ENCODE measurements around the gene SLC25A34. TPM values are rescaled to one million over a fixed set of nuclear protein-coding genes. Genes with fewer than 3 reads are reported as not detected.
"Not testable (repeated sequence)": the region's sequence is repeated elsewhere in the genome, so short reads cannot be mapped to it uniquely, and the experiment has no call there.

Gene SLC25A34
- 1 to 10 TPM; 1.5 to 1.9 TPM for total RNA-seq
- 1.4 to 4.2 reads per million in 2 donors for total RNA-seq

DNA sequence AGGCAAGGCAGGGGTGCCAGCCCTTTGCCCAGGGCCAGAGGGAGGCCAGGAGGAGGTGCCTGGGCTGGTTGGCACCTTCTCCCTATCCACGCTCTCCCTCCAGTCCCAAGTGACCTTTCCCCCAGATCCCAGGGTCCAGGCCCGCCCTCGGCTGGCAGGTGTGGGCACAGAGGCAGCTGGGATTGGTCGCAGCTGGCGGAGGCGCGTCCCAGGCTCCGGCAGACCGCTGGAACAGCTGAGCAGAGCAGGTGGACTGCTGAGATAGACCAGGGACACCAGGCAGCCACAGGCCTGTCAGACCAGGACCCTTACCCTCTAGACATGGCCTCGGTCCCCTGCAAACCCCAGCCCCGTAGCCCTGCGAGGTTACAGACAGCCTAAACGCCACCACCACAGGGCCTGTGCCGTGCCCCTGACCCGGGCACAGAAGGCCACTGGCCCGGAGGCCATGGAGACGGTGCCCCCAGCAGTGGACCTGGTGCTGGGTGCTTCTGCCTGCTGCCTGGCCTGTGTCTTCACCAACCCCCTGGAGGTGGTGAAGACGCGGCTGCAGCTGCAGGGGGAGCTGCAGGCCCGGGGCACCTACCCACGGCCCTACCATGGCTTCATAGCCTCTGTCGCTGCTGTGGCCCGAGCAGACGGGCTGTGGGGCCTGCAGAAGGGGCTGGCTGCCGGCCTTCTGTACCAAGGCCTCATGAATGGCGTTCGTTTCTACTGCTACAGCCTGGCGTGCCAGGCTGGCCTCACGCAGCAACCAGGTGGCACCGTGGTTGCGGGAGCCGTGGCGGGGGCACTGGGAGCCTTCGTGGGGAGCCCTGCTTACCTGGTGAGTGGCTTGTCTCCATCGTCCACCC, at the start of gene SLC25A34:
Gene SLC25A34 (plus strand): TSS at position 221 of the 854 bp plus-strand sequence. CDS start 228 bp downstream, at position 449.
- ATAC-seq (no peak), DNase-seq (no peak)
- no peaks in the 10 kb centered on the region for H3K9me3 ChIP-seq (ENCODE audit: control insufficient read depth, low read length, poor library complexity, severe bottlenecking)
- Mint-ChIP-seq H3K27ac (no peak within 1 kb of the TSS), H3K4me3 (no peak within 1 kb of the TSS), H3K36me3 (ENCODE audit: low read depth) (no peaks in the 10 kb centered on the region), H3K27me3 (no peaks in the 10 kb centered on the region), H3K4me1 (peaks cover 2% of the 10 kb centered on the region)

GRCh38 chr1:15687446-15687845, 48.6 kb upstream of the SLC25A34 start:
- DNase-seq, result no peak
- Mint-ChIP-seq H3K4me1 (peaks cover 34% of the 10 kb centered on the region), H3K36me3 (ENCODE audit: low read depth) (peaks cover 2% of the 10 kb centered on the region), H3K4me3 (no peak overlapping the region), H3K27ac (no peak overlapping the region), H3K27me3 (no peaks in the 10 kb centered on the region)
- no peak for ATAC-seq
- no peaks in the 10 kb centered on the region for H3K9me3 ChIP-seq (ENCODE audit: control insufficient read depth, low read length, poor library complexity, severe bottlenecking)

GRCh38 chr1:15690317-15690716, 45.7 kb upstream of the SLC25A34 start:
- peak overlapping the region; percentile 43 for H3K27ac Mint-ChIP-seq
- H3K36me3 Mint-ChIP-seq (ENCODE audit: low read depth), result peaks cover 2% of the 10 kb centered on the region
- H3K4me3 Mint-ChIP-seq, result no peak overlapping the region
- H3K4me1 Mint-ChIP-seq, result peaks cover 31% of the 10 kb centered on the region
- no peaks in the 10 kb centered on the region for H3K27me3 Mint-ChIP-seq
- H3K9me3 ChIP-seq (ENCODE audit: control insufficient read depth, low read length, poor library complexity, severe bottlenecking), result no peaks in the 10 kb centered on the region
- ATAC-seq (no peak), DNase-seq (no peak)

DNA sequence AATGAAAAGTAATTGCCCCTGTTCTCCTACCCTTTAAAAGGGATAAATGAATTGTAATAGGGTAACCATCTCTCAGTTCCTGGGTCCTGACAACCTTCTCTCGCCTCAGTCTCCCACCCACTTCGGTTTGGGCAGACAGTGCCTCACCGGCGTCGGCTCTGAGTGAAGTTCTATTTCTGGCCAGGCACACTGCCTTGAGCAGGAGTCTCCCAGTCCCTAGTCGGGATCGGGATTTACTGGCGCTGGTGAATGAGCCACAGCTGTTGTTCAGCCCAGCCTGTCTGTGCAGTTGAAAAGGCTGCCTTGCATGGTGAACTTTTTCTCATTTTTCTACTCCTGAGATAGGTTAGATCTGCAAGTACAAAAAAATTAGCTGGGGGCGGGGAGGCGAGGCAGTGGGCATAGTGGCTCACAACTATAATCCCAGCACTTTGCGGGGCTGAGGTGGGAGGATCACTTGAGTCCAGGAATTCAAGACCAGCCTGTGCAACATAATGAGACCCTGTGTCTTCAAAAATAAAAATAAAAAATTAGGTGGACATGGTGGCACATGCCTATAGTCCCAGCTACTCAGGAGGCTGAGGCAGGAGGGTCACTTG, 44.5 kb upstream of the SLC25A34 start:
- H3K4me1 Mint-ChIP-seq, result peaks cover 27% of the 10 kb centered on the region
- no peaks in the 10 kb centered on the region for H3K9me3 ChIP-seq (ENCODE audit: control insufficient read depth, low read length, poor library complexity, severe bottlenecking)
- H3K36me3 Mint-ChIP-seq (ENCODE audit: low read depth), result peaks cover 2% of the 10 kb centered on the region
- ATAC-seq (no peak), DNase-seq (no peak)
- H3K27me3 Mint-ChIP-seq, result no peaks in the 10 kb centered on the region
- no peak overlapping the region for H3K4me3 Mint-ChIP-seq
- peak overlapping the region; percentile 47 for H3K27ac Mint-ChIP-seq

DNA sequence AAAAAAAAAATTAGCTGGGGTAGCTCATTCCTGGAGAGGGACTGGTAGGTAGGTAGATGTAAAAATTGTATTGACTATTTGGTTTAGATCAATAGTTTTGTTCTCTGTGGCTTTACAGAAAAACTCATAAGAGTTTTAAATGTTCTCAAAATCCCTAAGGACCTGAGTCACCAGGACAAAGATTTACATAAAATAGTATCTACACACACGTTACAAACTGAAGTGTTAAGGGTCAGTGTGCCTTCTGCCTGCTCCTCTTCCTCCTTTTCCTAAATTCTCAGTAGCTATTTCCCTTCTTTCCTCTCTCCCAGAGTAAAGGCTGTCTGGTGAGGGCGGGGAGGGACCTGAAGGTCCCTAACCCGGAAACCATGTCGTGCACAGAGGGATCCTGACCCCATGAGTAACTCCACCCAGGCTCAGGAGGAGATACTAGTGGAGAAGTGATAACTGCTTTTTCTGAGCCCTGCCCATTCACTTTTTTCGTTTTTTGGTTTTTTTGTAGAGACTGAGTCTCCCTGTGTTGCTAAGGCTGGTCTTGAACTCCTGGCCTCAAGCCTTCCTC, 43.9 kb upstream of the SLC25A34 start:
- H3K4me3 Mint-ChIP-seq, result no peak overlapping the region
- peak overlapping the region; percentile 67 for H3K27ac Mint-ChIP-seq
- H3K4me1 Mint-ChIP-seq, result peaks cover 29% of the 10 kb centered on the region
- ATAC-seq, result no peak
- H3K36me3 Mint-ChIP-seq (ENCODE audit: low read depth), result peaks cover 2% of the 10 kb centered on the region
- DNase-seq, result no peak
- no peaks in the 10 kb centered on the region for H3K9me3 ChIP-seq (ENCODE audit: control insufficient read depth, low read length, poor library complexity, severe bottlenecking)
- no peaks in the 10 kb centered on the region for H3K27me3 Mint-ChIP-seq

DNA sequence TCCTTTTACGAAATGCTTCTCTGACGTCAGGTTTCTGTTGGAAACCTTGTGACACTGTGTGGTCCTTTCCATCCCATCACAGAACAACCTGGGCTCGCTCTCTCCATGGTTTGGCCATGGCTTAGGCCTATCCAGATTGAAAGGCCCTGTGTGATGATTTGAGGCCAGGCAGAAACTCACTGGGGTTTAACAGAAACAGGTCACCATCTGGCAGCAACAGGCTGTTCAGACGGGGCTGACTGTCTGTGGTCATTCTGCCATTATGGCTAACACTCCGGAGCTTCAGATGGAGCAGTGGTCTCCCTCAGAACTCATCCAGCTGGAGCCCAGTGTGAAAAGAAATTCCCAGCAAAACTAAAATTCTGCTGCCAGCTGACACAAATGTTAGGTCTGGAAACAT, 42.7 kb upstream of the SLC25A34 start:
- H3K4me1 Mint-ChIP-seq, result peaks cover 23% of the 10 kb centered on the region
- ATAC-seq (no peak), DNase-seq (no peak)
- no peak overlapping the region for H3K4me3 Mint-ChIP-seq
- H3K27ac Mint-ChIP-seq, result peak overlapping the region; percentile 67
- H3K36me3 Mint-ChIP-seq (ENCODE audit: low read depth), result peaks cover 2% of the 10 kb centered on the region
- no peaks in the 10 kb centered on the region for H3K9me3 ChIP-seq (ENCODE audit: control insufficient read depth, low read length, poor library complexity, severe bottlenecking)
- H3K27me3 Mint-ChIP-seq, result no peaks in the 10 kb centered on the region

GRCh38 chr1:15696956-15697521, 39.0 kb upstream of the SLC25A34 start:
- H3K9me3 ChIP-seq (ENCODE audit: control insufficient read depth, low read length, poor library complexity, severe bottlenecking), result no peaks in the 10 kb centered on the region
- Mint-ChIP-seq H3K36me3 (ENCODE audit: low read depth) (no peaks in the 10 kb centered on the region), H3K4me1 (peaks cover 20% of the 10 kb centered on the region), H3K4me3 (peak overlapping the region; percentile 89), H3K27ac (peak overlapping the region; percentile 84), H3K27me3 (no peaks in the 10 kb centered on the region)
- ATAC-seq, result peak; percentile 90
- no peak for DNase-seq

GRCh38 chr1:15698201-15698600, 37.9 kb upstream of the SLC25A34 start:
- no peaks in the 10 kb centered on the region for H3K9me3 ChIP-seq (ENCODE audit: control insufficient read depth, low read length, poor library complexity, severe bottlenecking)
- peak overlapping the region; percentile 12 for H3K4me3 Mint-ChIP-seq
- peaks cover 16% of the 10 kb centered on the region for H3K4me1 Mint-ChIP-seq
- H3K27me3 Mint-ChIP-seq, result no peaks in the 10 kb centered on the region
- H3K27ac Mint-ChIP-seq, result peak overlapping the region; percentile 67
- ATAC-seq (no peak), DNase-seq (no peak)
- no peaks in the 10 kb centered on the region for H3K36me3 Mint-ChIP-seq (ENCODE audit: low read depth)

DNA sequence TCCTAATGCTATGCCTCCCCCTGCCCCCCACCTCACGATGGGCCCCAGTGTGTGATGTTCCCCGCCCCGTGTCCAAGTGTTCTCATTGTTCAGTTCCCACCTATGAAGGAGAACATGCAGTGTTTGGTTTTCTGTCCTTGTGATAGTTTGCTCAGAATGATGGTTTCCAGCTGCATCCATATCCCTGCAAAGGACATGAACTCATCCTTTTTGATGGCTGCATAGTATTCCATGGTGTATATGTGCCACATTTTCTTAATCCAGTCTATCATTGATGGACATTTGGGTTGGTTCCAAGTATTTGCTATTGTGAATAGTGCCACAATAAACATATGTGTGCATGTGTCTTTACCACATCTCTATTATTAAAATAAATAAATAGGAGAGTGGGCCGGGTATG, 36.7 kb upstream of the SLC25A34 start:
- H3K9me3 ChIP-seq (ENCODE audit: control insufficient read depth, low read length, poor library complexity, severe bottlenecking); H3K27ac Mint-ChIP-seq; H3K36me3 Mint-ChIP-seq (ENCODE audit: low read depth); ATAC-seq; H3K27me3 Mint-ChIP-seq; H3K4me3 Mint-ChIP-seq; DNase-seq: not testable (repeated sequence)
- H3K4me1 Mint-ChIP-seq, result peaks cover 21% of the 10 kb centered on the region

DNA sequence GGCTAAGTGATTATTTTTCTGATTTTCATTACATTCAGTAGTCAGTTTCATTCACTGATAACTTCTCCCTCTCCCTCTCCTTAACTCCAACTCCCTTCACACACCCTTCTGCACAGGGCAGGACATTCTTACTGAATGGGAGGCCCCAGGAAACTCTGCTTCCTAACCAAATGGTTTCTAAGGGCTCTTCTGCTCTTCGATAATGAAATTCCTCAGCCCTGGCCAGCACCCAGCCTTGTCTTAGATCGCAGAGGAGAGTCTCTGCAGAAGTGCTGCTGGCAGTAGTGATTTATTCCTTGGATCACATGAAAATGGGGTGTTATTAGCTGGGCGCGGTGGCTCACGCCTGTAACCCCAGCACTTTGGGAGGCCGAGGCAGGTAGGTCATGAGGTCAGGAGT, 35.5 kb upstream of the SLC25A34 start:
- Mint-ChIP-seq H3K27ac (no peak overlapping the region), H3K36me3 (ENCODE audit: low read depth) (peaks cover 2% of the 10 kb centered on the region), H3K27me3 (no peaks in the 10 kb centered on the region), H3K4me1 (peaks cover 20% of the 10 kb centered on the region), H3K4me3 (no peak overlapping the region)
- H3K9me3 ChIP-seq (ENCODE audit: control insufficient read depth, low read length, poor library complexity, severe bottlenecking), result no peaks in the 10 kb centered on the region
- no peak for DNase-seq
- ATAC-seq, result no peak

DNA sequence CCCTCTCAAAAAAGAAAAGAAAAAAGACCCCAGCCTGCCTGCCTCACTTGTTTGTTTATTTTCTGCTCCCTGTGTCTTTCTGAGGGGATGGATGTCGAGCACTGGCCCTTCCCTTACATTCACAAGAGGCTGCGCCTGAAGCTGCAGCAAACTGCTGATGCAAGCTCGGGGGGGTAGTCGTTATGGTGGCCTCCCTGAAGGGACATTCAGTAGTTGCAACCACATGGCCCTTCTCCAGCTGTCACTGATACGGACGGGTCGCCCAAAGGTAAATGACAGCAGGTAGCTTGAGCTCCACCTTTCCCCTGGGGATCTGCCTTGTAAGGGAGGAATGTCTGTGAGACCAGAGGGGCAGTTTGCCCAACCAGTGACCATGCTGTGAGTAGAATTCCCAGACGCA, 34.3 kb upstream of the SLC25A34 start:
- no peak overlapping the region for H3K27ac Mint-ChIP-seq
- H3K4me3 Mint-ChIP-seq, result no peak overlapping the region
- peaks cover 3% of the 10 kb centered on the region for H3K36me3 Mint-ChIP-seq (ENCODE audit: low read depth)
- no peaks in the 10 kb centered on the region for H3K27me3 Mint-ChIP-seq
- H3K4me1 Mint-ChIP-seq, result peaks cover 18% of the 10 kb centered on the region
- no peak for ATAC-seq
- no peaks in the 10 kb centered on the region for H3K9me3 ChIP-seq (ENCODE audit: control insufficient read depth, low read length, poor library complexity, severe bottlenecking)
- DNase-seq, result no peak

DNA sequence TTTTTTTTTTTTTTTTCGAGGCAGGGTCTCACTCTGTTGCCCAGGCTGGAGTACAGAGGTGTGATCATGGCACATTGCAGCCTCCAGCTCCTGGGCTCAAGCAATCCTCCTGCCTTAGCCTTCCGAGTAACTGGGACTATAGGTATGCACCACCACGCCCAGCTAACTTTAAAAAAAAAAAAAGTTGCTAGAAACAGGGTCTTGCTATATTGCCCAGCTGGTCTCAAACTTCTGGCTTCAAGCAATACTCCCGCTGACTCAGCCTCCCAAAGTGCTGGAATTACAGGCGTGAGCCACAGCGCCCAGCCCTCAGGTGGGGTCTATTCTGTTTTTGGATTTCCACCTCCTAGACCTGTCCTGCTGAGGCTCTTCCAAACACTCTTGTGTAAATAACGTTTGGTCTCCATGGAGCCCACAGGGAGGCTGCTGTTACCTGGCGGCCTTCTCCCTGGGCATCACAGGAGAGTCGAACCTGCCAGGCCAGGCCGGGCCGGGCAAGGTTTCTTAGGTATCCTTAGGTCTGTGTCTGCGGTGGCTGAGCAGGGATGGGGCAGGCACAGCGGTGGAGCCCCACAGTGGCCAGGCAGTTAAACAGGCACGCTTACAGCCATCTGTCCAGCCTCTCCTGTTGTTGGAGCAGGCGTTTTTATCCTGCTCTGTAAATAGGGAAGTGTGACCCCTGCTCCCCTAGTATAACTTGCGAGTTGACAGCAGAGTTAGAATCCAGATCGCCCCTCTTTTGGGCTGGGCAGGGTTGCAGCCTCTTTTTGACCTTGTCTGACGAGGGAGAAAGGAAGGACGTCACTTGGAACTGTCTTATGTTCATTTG, 33.1 kb upstream of the SLC25A34 start:
- no peak for ATAC-seq
- peaks cover 14% of the 10 kb centered on the region for H3K4me1 Mint-ChIP-seq
- peak overlapping the region; percentile 51 for H3K27ac Mint-ChIP-seq
- no peak overlapping the region for H3K4me3 Mint-ChIP-seq
- no peaks in the 10 kb centered on the region for H3K27me3 Mint-ChIP-seq
- DNase-seq, result no peak
- no peaks in the 10 kb centered on the region for H3K9me3 ChIP-seq (ENCODE audit: control insufficient read depth, low read length, poor library complexity, severe bottlenecking)
- H3K36me3 Mint-ChIP-seq (ENCODE audit: low read depth), result peaks cover 3% of the 10 kb centered on the region
